ENCODE measurements around the gene RAET1L. TPM values are rescaled to one million over a fixed set of nuclear protein-coding genes. Genes with fewer than 3 reads are reported as not detected.
A peak's percentile ranks its signal among the peaks of the same experiment; 100 is the strongest.
"Not testable (repeated sequence)": the region's sequence is repeated elsewhere in the genome, so short reads cannot be mapped to it uniquely, and the experiment has no call there.

The RAET1L gene, protein sequence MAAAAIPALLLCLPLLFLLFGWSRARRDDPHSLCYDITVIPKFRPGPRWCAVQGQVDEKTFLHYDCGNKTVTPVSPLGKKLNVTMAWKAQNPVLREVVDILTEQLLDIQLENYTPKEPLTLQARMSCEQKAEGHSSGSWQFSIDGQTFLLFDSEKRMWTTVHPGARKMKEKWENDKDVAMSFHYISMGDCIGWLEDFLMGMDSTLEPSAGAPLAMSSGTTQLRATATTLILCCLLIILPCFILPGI
- total RNA-seq (not detected), polyA plus RNA-seq (not detected), total RNA-seq (0 to 0.07 (median 0) reads per million in 6 experiments)

DNA sequence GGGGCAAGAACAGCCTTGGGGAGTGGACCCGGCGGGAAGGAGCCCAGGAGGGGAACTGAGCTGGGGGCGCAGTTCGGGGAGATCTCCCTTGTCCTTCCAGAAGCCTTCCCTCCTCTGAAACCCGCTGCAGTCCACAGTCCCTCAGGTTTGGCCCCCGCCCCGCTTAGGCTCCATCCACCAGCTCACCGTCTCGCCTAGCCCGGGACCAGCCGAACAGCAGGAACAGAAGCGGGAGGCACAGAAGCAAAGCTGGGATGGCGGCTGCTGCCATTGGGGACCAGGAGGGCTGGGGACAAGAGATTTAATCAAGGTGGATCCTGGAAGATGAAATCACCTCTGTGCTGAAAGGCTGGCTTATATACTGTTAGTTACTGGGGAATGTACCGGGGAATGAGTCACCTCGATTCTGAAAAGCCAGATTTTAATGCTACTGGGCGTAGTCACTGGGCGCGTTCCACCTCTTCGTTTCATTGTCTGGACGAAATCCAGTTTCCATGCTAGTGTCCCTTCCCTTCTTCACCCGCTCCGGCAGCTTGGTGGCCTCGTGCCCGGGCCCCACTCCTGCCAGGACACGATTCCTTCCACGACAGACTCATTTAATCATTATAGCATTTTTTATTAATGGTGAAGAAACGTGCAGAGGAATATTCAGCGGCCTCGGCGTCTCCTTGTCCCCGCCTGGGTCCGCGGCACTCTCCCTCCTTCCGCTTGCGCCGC is at the start of gene RAET1L:
Gene RAET1L, minus strand, starts transcription at position 332 of the 717 bp plus-strand sequence. Its CDS starts 61 bp downstream, at position 271.
- H3K4me3 Mint-ChIP-seq, result peak within 1 kb of the TSS in 8 of 10 donors; percentile 34 to 67 (median 50)
- H3K36me3 Mint-ChIP-seq, result no peaks in the 10 kb centered on the region
- no peaks in the 10 kb centered on the region for H3K9me3 Mint-ChIP-seq
- peak; percentile 41 to 57 for ATAC-seq
- peak within 1 kb of the TSS in 1 of 10 donors; percentile 65 for H3K27ac Mint-ChIP-seq
- DNase-seq, result no peak
- POLR2A ChIA-PET, result no interaction called here
- peaks cover 19 to 70% (median 50%) of the 10 kb centered on the region in 5 donors for H3K27me3 Mint-ChIP-seq
- H3K4me1 Mint-ChIP-seq, result peaks cover 9 to 19% (median 12%) of the 10 kb centered on the region in 4 donors

DNA sequence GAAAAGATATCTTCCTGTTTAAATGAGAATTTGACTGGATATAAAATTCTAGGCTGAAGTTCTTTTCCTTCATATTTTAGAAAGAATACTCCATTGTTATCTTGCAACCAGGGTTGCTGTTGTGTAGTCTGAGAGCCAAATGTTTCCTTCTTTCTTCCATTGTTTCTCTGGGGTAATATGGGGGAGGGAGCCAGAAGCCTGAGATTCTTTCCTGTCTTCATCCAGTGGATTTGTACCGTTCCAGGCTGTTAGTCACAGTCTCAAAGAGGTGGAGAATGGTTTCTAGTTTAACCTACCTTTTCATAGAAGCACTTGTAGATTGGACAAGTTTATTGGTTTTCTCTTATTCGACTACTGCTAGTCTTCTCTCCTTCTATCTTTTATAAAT is 49.7 kb upstream of the RAET1L start:
- Mint-ChIP-seq H3K36me3 (no peaks in the 10 kb centered on the region), H3K4me1 (peaks cover 5 to 32% (median 27%) of the 10 kb centered on the region in 4 donors), H3K4me3 (no peak overlapping the region), H3K27ac (no peak overlapping the region), H3K9me3 (no peaks in the 10 kb centered on the region), H3K27me3 (peaks cover 6 to 15% (median 12%) of the 10 kb centered on the region in 5 donors)
- POLR2A ChIA-PET, result no interaction called here
- no peak for ATAC-seq
- no peak for DNase-seq

GRCh38 chr6:150074396-150075033 is 49.2 kb upstream of the RAET1L start:
- H3K27ac Mint-ChIP-seq, H3K4me3 Mint-ChIP-seq, H3K36me3 Mint-ChIP-seq, POLR2A ChIA-PET, DNase-seq, ATAC-seq, H3K9me3 Mint-ChIP-seq: not testable (repeated sequence)
- H3K4me1 Mint-ChIP-seq, result peaks cover 3 to 32% (median 22%) of the 10 kb centered on the region in 4 donors
- H3K27me3 Mint-ChIP-seq, result peaks cover 6 to 15% (median 12%) of the 10 kb centered on the region in 5 donors

- H3K4me3 Mint-ChIP-seq, result no peak overlapping the region
These were observed 46.9 kb upstream of the RAET1L start for GRCh38 chr6:150072201-150072600.

DNA sequence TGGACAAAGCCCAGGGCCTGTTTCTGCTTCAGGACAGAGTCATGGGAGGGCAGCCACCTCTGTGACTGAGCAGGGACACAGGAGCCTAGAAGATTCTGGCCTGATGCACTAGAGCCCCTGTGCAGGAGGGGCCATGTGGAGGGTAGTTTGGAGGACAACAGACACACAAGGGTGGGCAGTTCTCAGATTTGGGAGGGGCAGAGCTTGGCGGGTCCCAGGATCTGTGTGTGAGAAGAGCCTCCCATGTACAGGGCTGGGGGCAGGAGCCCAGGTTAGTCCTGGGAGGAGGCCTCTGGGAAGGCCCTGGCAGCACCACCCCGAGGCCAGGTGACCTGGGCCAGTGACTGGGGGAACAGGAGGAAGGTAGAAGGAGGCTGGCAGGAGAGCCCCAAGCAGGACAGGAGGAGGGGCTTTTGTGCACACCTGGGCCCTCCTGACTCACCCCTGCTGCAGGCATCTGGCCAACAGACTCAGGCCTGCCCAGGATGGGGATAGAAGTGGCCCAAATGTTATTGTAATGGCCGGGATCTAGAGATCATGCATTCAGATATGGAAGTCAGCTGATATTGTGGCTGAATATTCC is 45.0 kb upstream of the RAET1L start:
- DNase-seq (no peak), ATAC-seq (no peak)
- Mint-ChIP-seq H3K4me3 (peak overlapping the region in 7 of 10 donors; percentile 22 to 94 (median 45)), H3K4me1 (peaks cover 12 to 29% (median 17%) of the 10 kb centered on the region in 4 donors), H3K36me3 (no peaks in the 10 kb centered on the region), H3K27me3 (peaks cover 9 to 20% (median 15%) of the 10 kb centered on the region in 5 donors), H3K9me3 (no peaks in the 10 kb centered on the region), H3K27ac (peak overlapping the region in 1 of 10 donors; percentile 24)
- POLR2A ChIA-PET, result interaction anchor here (0.7 kb wide), 1 partner anchor 630 kb away, joined by 3 read pairs; no protein-coding TSS in a partner anchor

More at GRCh38 chr6:150072201-150072600, 46.9 kb upstream of the RAET1L start:
- Mint-ChIP-seq H3K9me3 (no peaks in the 10 kb centered on the region), H3K27ac (peak overlapping the region in 1 of 10 donors; percentile 79), H3K27me3 (peaks cover 6 to 15% (median 14%) of the 10 kb centered on the region in 5 donors), H3K36me3 (no peaks in the 10 kb centered on the region), H3K4me1 (peaks cover 8 to 39% (median 26%) of the 10 kb centered on the region in 4 donors)
- DNase-seq (peak in 1 of 10 donors; percentile 35), ATAC-seq (no peak)
- POLR2A ChIA-PET, result no interaction called here

DNA sequence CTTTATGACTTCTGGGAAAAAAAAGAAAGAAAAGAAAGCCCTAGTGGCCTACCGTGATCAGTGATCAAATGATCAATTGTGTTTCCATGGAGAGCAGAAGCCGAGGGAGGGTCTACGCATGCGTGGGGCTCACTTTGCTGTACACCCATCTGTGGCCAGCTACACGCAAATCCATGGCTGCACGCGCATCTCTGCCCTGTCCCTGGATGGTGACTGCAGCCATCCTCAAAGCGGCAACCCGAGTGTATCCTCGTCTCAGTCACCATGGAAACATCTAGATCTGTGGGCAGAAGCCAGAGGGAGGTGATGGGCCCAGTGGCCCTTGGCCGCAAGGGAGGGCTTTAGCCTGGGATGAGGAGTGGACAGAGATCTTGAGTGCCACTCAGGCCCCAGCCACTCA is 44.4 kb upstream of the RAET1L start:
- peaks cover 12 to 29% (median 17%) of the 10 kb centered on the region in 4 donors for H3K4me1 Mint-ChIP-seq
- H3K27ac Mint-ChIP-seq, result peak overlapping the region in 2 of 10 donors; percentile 14 to 64
- H3K9me3 Mint-ChIP-seq, result no peaks in the 10 kb centered on the region
- POLR2A ChIA-PET, result no interaction called here
- DNase-seq (no peak), ATAC-seq (no peak)
- H3K27me3 Mint-ChIP-seq, result peaks cover 8 to 20% (median 14%) of the 10 kb centered on the region in 5 donors
- H3K36me3 Mint-ChIP-seq, result no peaks in the 10 kb centered on the region
- H3K4me3 Mint-ChIP-seq, result peak overlapping the region; percentile 4 to 94 (median 60)

- Mint-ChIP-seq H3K36me3 (peaks cover 0 to 7% (median 1%) of the 10 kb centered on the region in 3 donors), H3K9me3 (no peaks in the 10 kb centered on the region), H3K27me3 (peaks cover 6 to 20% (median 7%) of the 10 kb centered on the region in 5 donors), H3K27ac (peak within 1 kb of the TSS in 8 of 10 donors; percentile 14 to 87 (median 64)), H3K4me1 (peaks cover 12 to 29% (median 17%) of the 10 kb centered on the region in 4 donors), H3K4me3 (peak within 1 kb of the TSS; percentile 83 to 94 (median 90))
- DNase-seq (peak; percentile 36 to 73 (median 50)), ATAC-seq (peak; percentile 79 to 87)
- POLR2A ChIA-PET, result no interaction called here
These were observed 43.7 kb upstream of the RAET1L start, which contains the start of gene ULBP3 for GRCh38 chr6:150068720-150069648. TSS of gene ULBP3 (minus strand) at chr6:150069121. CDS start at chr6:150069066, 55 bp downstream.

DNA sequence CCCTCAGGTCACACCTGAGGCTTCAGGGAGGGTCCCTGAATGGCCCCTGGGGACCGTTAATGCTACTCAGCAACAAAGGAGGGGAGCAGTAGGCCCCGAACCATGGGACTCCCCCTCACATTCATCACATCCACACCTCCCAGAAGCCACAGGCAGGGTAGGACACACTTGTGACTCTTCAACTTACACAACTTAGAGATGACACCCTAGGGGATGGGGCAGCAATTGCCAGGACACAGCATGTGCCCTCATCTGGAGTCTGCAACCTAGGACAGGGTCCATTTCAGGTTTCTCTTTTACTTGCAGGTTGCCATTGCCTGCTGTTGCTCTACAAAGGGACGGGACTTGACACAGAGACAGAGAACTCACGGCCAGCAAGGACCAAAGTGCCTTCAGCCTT is 42.8 kb upstream of the RAET1L start:
- Mint-ChIP-seq H3K27ac (peak overlapping the region in 4 of 10 donors; percentile 56 to 87 (median 64)), H3K4me3 (peak overlapping the region; percentile 83 to 94 (median 90)), H3K4me1 (peaks cover 12 to 29% (median 17%) of the 10 kb centered on the region in 4 donors), H3K27me3 (peaks cover 0 to 18% (median 3%) of the 10 kb centered on the region in 5 donors), H3K36me3 (peaks cover 0 to 8% (median 5%) of the 10 kb centered on the region in 3 donors), H3K9me3 (no peaks in the 10 kb centered on the region)
- POLR2A ChIA-PET, result no interaction called here
- DNase-seq (peak in 1 of 10 donors; percentile 15), ATAC-seq (no peak)

DNA sequence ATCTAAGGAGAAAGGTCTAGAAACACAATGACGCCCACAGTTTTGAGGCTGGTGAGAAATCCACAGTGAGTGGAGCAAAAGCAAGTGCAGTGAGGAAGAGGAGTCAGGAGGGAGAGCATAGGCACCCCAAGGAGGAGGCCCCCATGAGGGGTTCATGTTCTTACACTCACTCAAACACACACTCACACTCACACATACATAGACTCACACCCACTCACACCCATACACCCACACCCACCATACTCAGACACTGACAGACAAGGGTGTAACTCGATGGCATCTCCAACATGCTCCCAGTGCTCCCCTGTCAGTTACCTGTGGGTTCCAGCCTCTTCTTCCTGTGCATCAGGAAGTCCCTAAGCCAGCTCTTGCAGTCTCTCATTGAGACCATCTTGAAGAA is 39.8 kb upstream of the RAET1L start:
- Mint-ChIP-seq H3K27me3 (peaks cover 0 to 21% (median 7%) of the 10 kb centered on the region in 5 donors), H3K36me3 (peaks cover 0 to 12% (median 5%) of the 10 kb centered on the region in 3 donors), H3K4me1 (peaks cover 12 to 22% (median 13%) of the 10 kb centered on the region in 4 donors), H3K27ac (peak overlapping the region in 1 of 10 donors; percentile 60), H3K4me3 (peak overlapping the region in 1 of 10 donors; percentile 33), H3K9me3 (no peaks in the 10 kb centered on the region)
- POLR2A ChIA-PET, result no interaction called here
- DNase-seq (no peak), ATAC-seq (no peak)

DNA sequence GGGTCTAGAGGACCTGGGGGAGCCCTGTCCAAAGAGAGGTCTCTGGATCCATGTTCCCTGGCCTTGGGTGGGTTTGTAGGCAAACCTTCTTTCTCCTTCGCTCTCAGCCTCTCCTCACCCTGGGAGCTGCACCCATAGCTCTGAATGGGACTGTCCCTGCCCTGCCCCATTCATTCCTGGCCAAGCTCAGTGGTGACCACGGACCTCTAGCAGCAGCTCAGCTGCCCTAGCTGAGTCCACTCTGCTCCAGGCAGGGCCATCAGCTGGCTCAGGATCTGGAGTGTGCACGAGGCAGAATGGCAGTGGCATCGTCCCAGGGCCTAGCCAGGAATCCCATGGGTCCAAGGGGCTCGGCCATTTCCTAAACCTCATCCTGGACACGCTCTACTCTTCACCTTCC is 38.3 kb upstream of the RAET1L start:
- Mint-ChIP-seq H3K4me1 (peaks cover 14 to 16% (median 14%) of the 10 kb centered on the region in 4 donors), H3K27me3 (peaks cover 4 to 23% (median 21%) of the 10 kb centered on the region in 5 donors), H3K36me3 (peaks cover 0 to 12% (median 5%) of the 10 kb centered on the region in 3 donors), H3K4me3 (no peak overlapping the region), H3K27ac (peak overlapping the region in 1 of 10 donors; percentile 79), H3K9me3 (no peaks in the 10 kb centered on the region)
- ATAC-seq, result no peak
- POLR2A ChIA-PET, result no interaction called here
- DNase-seq, result no peak

DNA sequence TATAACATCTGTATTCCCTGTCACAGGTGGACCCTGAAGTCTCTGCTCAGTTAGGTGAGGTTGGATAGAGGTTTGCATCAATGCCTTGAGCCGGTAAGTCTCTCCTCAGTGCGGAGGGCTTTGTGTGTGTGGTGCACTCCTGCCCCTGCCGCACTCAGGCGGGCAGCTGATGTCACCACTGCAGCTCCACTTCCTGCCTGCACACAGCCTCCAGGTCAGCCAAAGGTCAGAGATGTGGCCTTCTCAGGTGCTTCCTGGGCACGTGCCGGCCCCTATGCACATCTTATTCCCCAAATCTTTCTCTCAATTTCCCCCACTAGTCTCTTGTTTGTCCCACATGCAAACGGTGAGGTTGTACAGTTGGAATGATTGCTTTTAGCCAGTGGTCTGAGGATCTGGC is 34.6 kb upstream of the RAET1L start:
- Mint-ChIP-seq H3K27ac (peak overlapping the region in 1 of 10 donors; percentile 40), H3K4me1 (peaks cover 8 to 13% (median 9%) of the 10 kb centered on the region in 4 donors), H3K27me3 (peaks cover 22 to 48% (median 36%) of the 10 kb centered on the region in 5 donors), H3K4me3 (peak overlapping the region in 1 of 10 donors; percentile 3), H3K36me3 (peaks cover 0 to 12% (median 5%) of the 10 kb centered on the region in 3 donors)
- POLR2A ChIA-PET, DNase-seq, H3K9me3 Mint-ChIP-seq: not testable (repeated sequence)
- ATAC-seq, result peak in 1 of 2 donors; percentile 94

All from naive thymus-derived CD8-positive, alpha-beta T cell (primary cell).